Neural cell (in vitro differentiated cells): ENCODE results near the gene ABHD17A. TPM values are rescaled to one million over a fixed set of nuclear protein-coding genes. Genes with fewer than 3 reads are reported as not detected.

Experiments
- H2AFZ ChIP-seq: fragments of 200-600, 300-800 bp; sonication (generic), shearing (Covaris generic); 2 replicates; pipeline ENCODE4 v1.6.0; 2014; ENCODE audit warnings: low read depth, mild to moderate bottlenecking, antibody characterized with exemption, low read length, moderate library complexity
- H3F3A ChIP-seq: fragments of 200-600 bp; shearing (Covaris generic); 2 replicates; pipeline ENCODE4 v1.6.1; 2016; ENCODE audit warnings: mild to moderate bottlenecking, moderate library complexity, mixed read lengths, antibody characterized with exemption, low read length; ENCODE audit not compliant: insufficient read depth, poor library complexity, severe bottlenecking
- H3K27ac ChIP-seq: fragments of 200-600, 300-800 bp; sonication (generic), shearing (Covaris generic); 2 replicates; pipeline ENCODE4 v1.5.1; 2014; ENCODE audit warnings: mild to moderate bottlenecking, low read length, moderate library complexity
- H3K27me3 ChIP-seq: fragments of 300-800, 200-600 bp; sonication (generic), shearing (Covaris generic); 2 replicates; pipeline ENCODE4 v1.6.0; 2014; ENCODE audit warnings: mild to moderate bottlenecking, low read depth, low read length, moderate library complexity; ENCODE audit not compliant: insufficient read depth
- H3K36me3 ChIP-seq: fragments of 300-800, 200-600 bp; sonication (generic), shearing (Covaris generic); 2 replicates; pipeline ENCODE4 v1.5.1; 2014; ENCODE audit warnings: mild to moderate bottlenecking, antibody characterized with exemption, low read length, moderate library complexity; ENCODE audit not compliant: insufficient read depth
- H3K4me2 ChIP-seq: fragments of 300-800, 200-600 bp; sonication (generic), shearing (Covaris generic); 2 replicates; pipeline ENCODE4 v1.6.0; 2014; ENCODE audit warnings: mild to moderate bottlenecking, low read length
- H3K4me3 ChIP-seq: fragments of 300-800, 200-600 bp; sonication (generic), shearing (Covaris generic); 2 replicates; pipeline ENCODE4 v1.5.1; 2014; ENCODE audit warnings: mild to moderate bottlenecking, low read length, moderate library complexity
- H3K79me2 ChIP-seq: fragments of 200-600 bp; shearing (Covaris generic); replicated peaks from 2 replicates; pipeline ENCODE4 v1.6.0; 2014; ENCODE audit warnings: mild to moderate bottlenecking, low read length, moderate library complexity; ENCODE audit not compliant: insufficient read depth
- H3K9ac ChIP-seq: fragments of 300-800, 200-600 bp; sonication (generic), shearing (Covaris generic); 2 replicates; pipeline ENCODE4 v1.6.1; 2016; ENCODE audit warnings: mild to moderate bottlenecking, low read length, mixed read lengths
- H3K9me2 ChIP-seq: fragments of 200-600 bp; shearing (Covaris generic); 2 replicates; pipeline ENCODE4 v1.6.1; 2016; ENCODE audit warnings: mild to moderate bottlenecking, low read length, mixed read lengths; ENCODE audit not compliant: insufficient read depth
- H3K9me3 ChIP-seq: fragments of 200-600, 300-800 bp; sonication (generic), shearing (Covaris generic); 2 replicates; pipeline ENCODE4 v1.6.1; 2016; ENCODE audit warnings: mild to moderate bottlenecking, mixed run types, low read length, moderate library complexity, mixed read lengths
- H4K20me1 ChIP-seq: fragments of 200-600 bp; shearing (Covaris generic); 2 replicates; pipeline ENCODE4 v1.6.1; 2016; ENCODE audit warnings: mild to moderate bottlenecking, mixed run types; ENCODE audit not compliant: insufficient read depth
- CTCF ChIP-seq: fragments of 450-650 bp; IDR thresholded peaks from 2 replicates; pipeline ENCODE4 v1.5.1; 2014; ENCODE audit warnings: antibody characterized with exemption, mild to moderate bottlenecking, moderate library complexity; ENCODE audit not compliant: poor library complexity, severe bottlenecking
- EP300 ChIP-seq: fragments of 450-650 bp; conservative IDR thresholded peaks from 2 replicates; pipeline ENCODE4 v1.6.1; 2014; ENCODE audit warnings: antibody characterized with exemption, mild to moderate bottlenecking, moderate library complexity; ENCODE audit not compliant: poor library complexity, severe bottlenecking
- EZH2 ChIP-seq: fragments of 200-600, 300-800 bp; shearing (Covaris generic), sonication (generic); IDR thresholded peaks from 2 replicates; pipeline ENCODE4 v1.6.1; 2014; ENCODE audit warnings: antibody characterized with exemption, low read length, borderline replicate concordance, mild to moderate bottlenecking; ENCODE audit not compliant: insufficient read depth, poor library complexity, severe bottlenecking
- RAD21 ChIP-seq: fragments of 450-650 bp; conservative IDR thresholded peaks from 2 replicates; pipeline ENCODE4 v1.6.1; 2014; ENCODE audit warnings: antibody characterized with exemption, mild to moderate bottlenecking, moderate library complexity
- SMC3 ChIP-seq: fragments of 450-650 bp; conservative IDR thresholded peaks from 2 replicates; pipeline ENCODE4 v1.6.1; 2014; ENCODE audit warnings: antibody characterized with exemption, mild to moderate bottlenecking, moderate library complexity; ENCODE audit not compliant: poor library complexity
- TAF1 ChIP-seq: IDR thresholded peaks from 2 replicates; pipeline ENCODE4 v1.6.1; 2012; ENCODE audit warnings: low read depth
- polyA plus RNA-seq: library from polyadenylated mRNA; depleted of rRNA; stranded (reverse); fragments of >200 nt; gene quantifications from 2 replicates; pipeline ENCODE4 v1.2.3, GENCODE V29; 2014
- TF ChIP-seq, protein P1 (sequence below): IDR thresholded peaks from 2 replicates; pipeline ENCODE4 v1.6.1; 2012; ENCODE audit warnings: borderline replicate concordance

ABHD17A gene
- polyA plus RNA-seq, 1 donor from 2014 or later: 116 TPM

GRCh38 chr19:1884719-1885334 lies 469 bp downstream of the ABHD17A start:
- Histone ChIP-seq H3K27ac (peak overlapping the region; percentile 61), H4K20me1 (peaks cover 8% of the 10 kb centered on the region), H3K4me3 (peak overlapping the region; percentile 98), H3K9me2 (no peaks in the 10 kb centered on the region), H3K9ac (peak overlapping the region; percentile 88), H2AFZ (no peak overlapping the region), H3K9me3 (no peaks in the 10 kb centered on the region), H3K79me2 (peaks cover 27% of the 10 kb centered on the region), H3K36me3 (no peaks in the 10 kb centered on the region), H3F3A (no peaks in the 10 kb centered on the region), H3K4me2 (peak overlapping the region; percentile 83), H3K27me3 (no peaks in the 10 kb centered on the region)
- TF ChIP-seq CTCF (no peak), TAF1 (no peak)
- TF ChIP-seq, protein P1, sequence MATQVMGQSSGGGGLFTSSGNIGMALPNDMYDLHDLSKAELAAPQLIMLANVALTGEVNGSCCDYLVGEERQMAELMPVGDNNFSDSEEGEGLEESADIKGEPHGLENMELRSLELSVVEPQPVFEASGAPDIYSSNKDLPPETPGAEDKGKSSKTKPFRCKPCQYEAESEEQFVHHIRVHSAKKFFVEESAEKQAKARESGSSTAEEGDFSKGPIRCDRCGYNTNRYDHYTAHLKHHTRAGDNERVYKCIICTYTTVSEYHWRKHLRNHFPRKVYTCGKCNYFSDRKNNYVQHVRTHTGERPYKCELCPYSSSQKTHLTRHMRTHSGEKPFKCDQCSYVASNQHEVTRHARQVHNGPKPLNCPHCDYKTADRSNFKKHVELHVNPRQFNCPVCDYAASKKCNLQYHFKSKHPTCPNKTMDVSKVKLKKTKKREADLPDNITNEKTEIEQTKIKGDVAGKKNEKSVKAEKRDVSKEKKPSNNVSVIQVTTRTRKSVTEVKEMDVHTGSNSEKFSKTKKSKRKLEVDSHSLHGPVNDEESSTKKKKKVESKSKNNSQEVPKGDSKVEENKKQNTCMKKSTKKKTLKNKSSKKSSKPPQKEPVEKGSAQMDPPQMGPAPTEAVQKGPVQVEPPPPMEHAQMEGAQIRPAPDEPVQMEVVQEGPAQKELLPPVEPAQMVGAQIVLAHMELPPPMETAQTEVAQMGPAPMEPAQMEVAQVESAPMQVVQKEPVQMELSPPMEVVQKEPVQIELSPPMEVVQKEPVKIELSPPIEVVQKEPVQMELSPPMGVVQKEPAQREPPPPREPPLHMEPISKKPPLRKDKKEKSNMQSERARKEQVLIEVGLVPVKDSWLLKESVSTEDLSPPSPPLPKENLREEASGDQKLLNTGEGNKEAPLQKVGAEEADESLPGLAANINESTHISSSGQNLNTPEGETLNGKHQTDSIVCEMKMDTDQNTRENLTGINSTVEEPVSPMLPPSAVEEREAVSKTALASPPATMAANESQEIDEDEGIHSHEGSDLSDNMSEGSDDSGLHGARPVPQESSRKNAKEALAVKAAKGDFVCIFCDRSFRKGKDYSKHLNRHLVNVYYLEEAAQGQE: peak; percentile 45

- no peak for TF ChIP-seq CTCF
- H2AFZ ChIP-seq: no peak overlapping the region
- H3K27ac ChIP-seq: peak overlapping the region; percentile 61
Measured at GRCh38 chr19:1884291-1884718, 991 bp downstream of the ABHD17A start.

GRCh38 chr19:1883784-1884183 lies 1.5 kb downstream of the ABHD17A start:
- Histone ChIP-seq H3K27me3 (no peaks in the 10 kb centered on the region), H3K4me3 (peak overlapping the region; percentile 98), H2AFZ (no peak overlapping the region), H3K9ac (peak overlapping the region; percentile 88), H3K4me2 (peak overlapping the region; percentile 83), H4K20me1 (peaks cover 8% of the 10 kb centered on the region), H3K27ac (no peak overlapping the region), H3F3A (no peaks in the 10 kb centered on the region), H3K9me3 (no peaks in the 10 kb centered on the region), H3K79me2 (peaks cover 27% of the 10 kb centered on the region), H3K36me3 (no peaks in the 10 kb centered on the region), H3K9me2 (no peaks in the 10 kb centered on the region)
- TF ChIP-seq CTCF (no peak), EZH2 (no peak), SMC3 (no peak), EP300 (no peak), RAD21 (no peak)
- TF ChIP-seq, protein P1: no peak

More at GRCh38 chr19:1884291-1884718, 991 bp downstream of the ABHD17A start:
- Histone ChIP-seq H3K4me3 (peak overlapping the region; percentile 98), H3K4me2 (peak overlapping the region; percentile 83), H3K9me3 (no peaks in the 10 kb centered on the region), H3K79me2 (peaks cover 27% of the 10 kb centered on the region), H3K27me3 (no peaks in the 10 kb centered on the region), H3K9me2 (no peaks in the 10 kb centered on the region), H3K9ac (peak overlapping the region; percentile 88), H3K36me3 (no peaks in the 10 kb centered on the region), H4K20me1 (peaks cover 8% of the 10 kb centered on the region), H3F3A (no peaks in the 10 kb centered on the region)
